K562 (cell line): Measurements from ENCODE around the gene ZNF501. TPM values are rescaled to one million over a fixed set of nuclear protein-coding genes. Genes with fewer than 3 reads are reported as not detected.

Source experiments
- ARNT ChIP-seq, 2 experiments: fragments of 450-650 bp; IDR thresholded peaks; 2 replicates each; pipeline ENCODE4 v1.6.1; 2016; ENCODE audit warnings: mild to moderate bottlenecking in 1 of 2
- CXXC5 ChIP-seq: fragments of 250-450 bp; sonication (Bioruptor Pico); IDR thresholded peaks from 2 replicates; pipeline ENCODE4 v1.8.0; 2022; ENCODE audit warnings: inconsistent platforms, mild to moderate bottlenecking, moderate library complexity
- ILK ChIP-seq: fragments of 450-650 bp; IDR thresholded peaks from 2 replicates; pipeline ENCODE4 v1.6.1; 2016; ENCODE audit warnings: missing genetic modification characterization, low read depth, mild to moderate bottlenecking, missing compliant biosample characterization, moderate library complexity, borderline replicate concordance
- MTA3 ChIP-seq: fragments of 450-650 bp; formaldehyde crosslinking; IDR thresholded peaks from 2 replicates; pipeline ENCODE4 v1.6.1; 2017; ENCODE audit warnings: mild to moderate bottlenecking, borderline replicate concordance
- NFIC ChIP-seq: fragments of 450-650 bp; IDR thresholded peaks from 2 replicates; pipeline ENCODE4 v1.6.1; 2017; ENCODE audit warnings: mild to moderate bottlenecking, inconsistent platforms
- NFIX ChIP-seq: fragments of 250-450 bp; sonication (Bioruptor Pico); IDR thresholded peaks from 2 replicates; pipeline ENCODE4 v1.4.0; 2020; ENCODE audit warnings: low read depth, mild to moderate bottlenecking, moderate library complexity
- RBFOX2 ChIP-seq: fragments of 200-400 bp; formaldehyde crosslinking; IDR thresholded peaks from 2 replicates; pipeline ENCODE4 v1.6.1; 2017; ENCODE audit warnings: low read depth, mild to moderate bottlenecking, low read length, moderate library complexity
- SMARCA4 ChIP-seq: fragments of 450-650 bp; IDR thresholded peaks from 2 replicates; pipeline ENCODE4 v1.6.1; 2016
- STAG1 ChIP-seq: sonication (generic); formaldehyde crosslinking; IDR thresholded peaks from 2 replicates; pipeline ENCODE4 v1.5.0; 2020; ENCODE audit warnings: missing genetic modification reagents, borderline replicate concordance
- XRCC5 ChIP-seq: fragments of 200-400 bp; formaldehyde crosslinking; IDR thresholded peaks from 2 replicates; pipeline ENCODE4 v1.6.1; 2017; ENCODE audit warnings: low read depth, mild to moderate bottlenecking, low read length
- YY1 ChIP-seq, 3 experiments: IDR thresholded peaks; 2 replicates each; pipeline ENCODE4 v1.6.1; 2011; ENCODE audit warnings: low read length in 2 of 3, mild to moderate bottlenecking in 2 of 3, moderate library complexity in 2 of 3, borderline replicate concordance in 1 of 3, control low read depth in 1 of 3, low read depth in 1 of 3; ENCODE audit not compliant: insufficient read depth in 3 of 3, insufficient replicate concordance in 2 of 3, control insufficient read depth in 1 of 3, insufficient read length in 1 of 3; ENCODE audit errors: extremely low read depth in 1 of 3
- ZNF184 ChIP-seq: sonication (generic); formaldehyde crosslinking; IDR thresholded peaks from 2 replicates; pipeline ENCODE4 v1.5.0; 2020; ENCODE audit warnings: missing genetic modification reagents
- ZNF445 ChIP-seq: fragments of 250-450 bp; sonication (Bioruptor Pico); IDR thresholded peaks from 2 replicates; pipeline ENCODE4 v1.4.0; 2020; ENCODE audit warnings: low read depth, mild to moderate bottlenecking, moderate library complexity
- ZNF644 ChIP-seq: fragments of 200-800 bp; sonication (Bioruptor generic); IDR thresholded peaks from 2 replicates; pipeline ENCODE4 v1.6.1; 2016; ENCODE audit warnings: low read depth, missing genetic modification characterization, missing compliant biosample characterization
- polyA plus RNA-seq, 8 experiments: library from polyadenylated mRNA; depleted of rRNA in 4 of 8; stranded (reverse) in 5 of 8; unstranded in 3 of 8; fragments of >200 nt; fragmentation: Nextera tagmentation in 2 of 8; fragmentation: Illumina TruSeq in 1 of 8; extraction: Ambion mirVana in 2 of 8; extraction: Trizol in 1 of 8; gene quantifications; 2 replicates each; pipeline versions ENCODE4 v1.2.1 to v1.2.3, GENCODE V29; 2011 to 2014; ENCODE audit warnings: inconsistent platforms in 1 of 8, missing spikeins in 1 of 8
- total RNA-seq, 7 experiments: library from RNA; depleted of rRNA in 6 of 7; stranded (reverse); fragments of >200 nt in 6 of 7; fragmentation: Illumina TruSeq in 2 of 7; extraction: Trizol in 2 of 7; gene quantifications; 2 replicates each; pipeline versions ENCODE4 v1.2.1 to v1.2.3, GENCODE V29; 2011 to 2021; ENCODE audit warnings: low replicate concordance in 1 of 7
- TF ChIP-seq, protein P1 (sequence below): fragments of 450-650 bp; IDR thresholded peaks from 2 replicates; pipeline ENCODE4 v1.6.1; 2016; ENCODE audit warnings: low read depth, mild to moderate bottlenecking, moderate library complexity
- TF ChIP-seq, protein P2 (sequence below): fragments of 250-450 bp; sonication (Bioruptor Pico); IDR thresholded peaks from 2 replicates; pipeline ENCODE4 v1.8.0; 2022; ENCODE audit warnings: moderate library complexity, mild to moderate bottlenecking, inconsistent platforms
- TF ChIP-seq, protein P3 (sequence below): sonication (generic); formaldehyde crosslinking; IDR thresholded peaks from 2 replicates; pipeline ENCODE4 v1.8.0; 2022; ENCODE audit warnings: missing genetic modification reagents, mild to moderate bottlenecking, moderate library complexity, borderline replicate concordance
- TF ChIP-seq, protein P4 (sequence below): fragments of 250-450 bp; sonication (Bioruptor Pico); IDR thresholded peaks from 2 replicates; pipeline ENCODE4 v1.5.0; 2021; ENCODE audit warnings: mild to moderate bottlenecking, moderate library complexity
- TF ChIP-seq, protein P5 (sequence below): fragments of 250-450 bp; sonication (Bioruptor Pico); IDR thresholded peaks from 2 replicates; pipeline ENCODE4 v1.4.0; 2020; ENCODE audit warnings: mild to moderate bottlenecking, moderate library complexity

ZNF501 gene
- total and polyA plus RNA-seq, 9 of the 15 experiments (the other 6 are each of a cell fraction or from before 2014, with no cell fraction given), result 1.2 to 6.5 (median 3.7) TPM

DNA sequence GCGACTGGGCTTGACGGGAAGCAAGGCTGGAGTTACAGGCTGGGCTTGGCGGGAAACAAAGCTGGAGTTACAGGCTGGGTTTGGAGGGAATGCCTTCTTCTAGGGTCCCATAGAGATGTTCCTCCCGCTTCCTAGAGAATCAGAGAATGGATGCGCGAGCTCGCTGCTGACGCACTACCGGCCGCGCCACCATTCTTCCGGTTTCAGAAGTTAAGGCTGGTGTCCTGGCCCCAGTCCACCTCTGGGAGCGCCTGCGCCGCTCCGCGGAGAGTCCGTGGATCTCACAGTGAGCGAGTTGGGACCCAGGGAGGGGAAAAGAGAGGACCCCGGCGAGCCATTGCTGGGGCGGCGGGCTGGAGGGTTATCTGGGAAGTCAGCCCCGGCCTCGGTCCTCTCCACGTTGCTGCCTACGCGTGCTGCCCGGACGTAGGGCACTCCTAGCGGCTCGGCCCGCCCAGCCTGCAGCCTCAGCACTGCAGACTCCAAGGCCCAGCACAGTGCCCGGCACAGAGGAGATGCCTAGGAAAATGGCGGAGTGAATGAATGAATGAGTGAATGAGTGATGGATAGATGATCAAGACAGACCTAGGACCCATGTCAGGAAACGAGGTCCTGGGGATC, 16.9 kb upstream of the ZNF501 start, which contains the start of gene ZNF502 (continued):
- TF ChIP-seq, protein P1, sequence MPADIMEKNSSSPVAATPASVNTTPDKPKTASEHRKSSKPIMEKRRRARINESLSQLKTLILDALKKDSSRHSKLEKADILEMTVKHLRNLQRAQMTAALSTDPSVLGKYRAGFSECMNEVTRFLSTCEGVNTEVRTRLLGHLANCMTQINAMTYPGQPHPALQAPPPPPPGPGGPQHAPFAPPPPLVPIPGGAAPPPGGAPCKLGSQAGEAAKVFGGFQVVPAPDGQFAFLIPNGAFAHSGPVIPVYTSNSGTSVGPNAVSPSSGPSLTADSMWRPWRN, result no peak
- TF ChIP-seq, protein P2, sequence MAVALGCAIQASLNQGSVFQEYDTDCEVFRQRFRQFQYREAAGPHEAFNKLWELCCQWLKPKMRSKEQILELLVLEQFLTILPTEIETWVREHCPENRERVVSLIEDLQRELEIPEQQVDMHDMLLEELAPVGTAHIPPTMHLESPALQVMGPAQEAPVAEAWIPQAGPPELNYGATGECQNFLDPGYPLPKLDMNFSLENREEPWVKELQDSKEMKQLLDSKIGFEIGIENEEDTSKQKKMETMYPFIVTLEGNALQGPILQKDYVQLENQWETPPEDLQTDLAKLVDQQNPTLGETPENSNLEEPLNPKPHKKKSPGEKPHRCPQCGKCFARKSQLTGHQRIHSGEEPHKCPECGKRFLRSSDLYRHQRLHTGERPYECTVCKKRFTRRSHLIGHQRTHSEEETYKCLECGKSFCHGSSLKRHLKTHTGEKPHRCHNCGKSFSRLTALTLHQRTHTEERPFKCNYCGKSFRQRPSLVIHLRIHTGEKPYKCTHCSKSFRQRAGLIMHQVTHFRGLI (CRISPR knock-in tag), result no peak
- TF ChIP-seq, protein P3, sequence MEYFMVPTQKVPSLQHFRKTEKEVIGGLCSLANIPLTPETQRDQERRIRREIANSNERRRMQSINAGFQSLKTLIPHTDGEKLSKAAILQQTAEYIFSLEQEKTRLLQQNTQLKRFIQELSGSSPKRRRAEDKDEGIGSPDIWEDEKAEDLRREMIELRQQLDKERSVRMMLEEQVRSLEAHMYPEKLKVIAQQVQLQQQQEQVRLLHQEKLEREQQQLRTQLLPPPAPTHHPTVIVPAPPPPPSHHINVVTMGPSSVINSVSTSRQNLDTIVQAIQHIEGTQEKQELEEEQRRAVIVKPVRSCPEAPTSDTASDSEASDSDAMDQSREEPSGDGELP (CRISPR knock-in tag), result no peak
- TF ChIP-seq, protein P4, sequence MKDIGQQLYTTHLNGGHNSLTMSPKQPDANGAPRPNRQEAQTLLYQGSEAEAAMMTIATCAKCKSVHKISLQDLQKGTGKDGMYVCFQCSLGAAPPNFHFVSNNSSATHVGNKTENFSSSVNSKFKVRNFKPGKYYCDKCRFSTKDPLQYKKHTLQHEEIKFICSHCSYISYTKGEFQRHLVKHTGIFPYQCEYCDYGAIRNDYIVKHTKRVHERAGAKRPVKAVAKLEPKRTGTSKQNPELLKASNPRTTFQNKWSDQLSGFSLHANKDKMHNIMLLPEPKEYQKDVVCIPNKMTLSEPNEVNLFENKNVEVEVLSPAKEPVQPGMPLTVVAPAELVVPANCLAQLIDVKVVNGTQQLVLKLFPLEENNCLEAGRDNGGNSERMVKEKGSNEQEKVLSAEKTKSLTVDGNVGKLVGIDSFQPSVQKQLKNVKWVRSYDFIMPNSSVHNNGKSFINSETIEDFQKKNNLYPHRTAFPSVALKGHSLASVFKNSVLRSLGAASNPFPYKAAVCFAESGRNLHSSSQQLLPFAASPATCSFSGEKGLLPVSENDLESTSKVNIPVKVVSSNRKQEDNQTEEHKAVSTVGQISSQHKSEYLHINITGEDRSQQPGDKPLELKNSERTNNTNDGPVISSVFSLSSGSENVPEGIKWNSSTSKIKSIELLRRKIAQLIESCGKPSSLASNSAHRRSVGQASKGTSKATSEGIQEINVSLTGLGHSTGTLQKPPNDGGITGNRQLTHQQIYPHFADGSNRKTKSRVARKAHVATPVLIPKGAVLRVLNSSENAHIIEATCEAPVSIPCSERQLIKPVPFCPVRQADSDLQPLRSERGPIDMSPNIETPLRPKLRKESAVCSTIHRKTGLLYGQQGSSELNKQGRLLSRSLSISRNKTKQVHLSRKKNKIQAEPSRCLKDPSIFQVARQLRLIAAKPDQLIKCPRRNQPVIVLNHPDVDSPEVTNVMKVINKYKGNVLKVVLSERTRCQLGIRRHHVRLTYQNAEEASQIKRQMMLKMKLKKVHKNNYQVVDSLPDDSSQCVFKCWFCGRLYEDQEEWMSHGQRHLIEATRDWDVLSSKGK (CRISPR knock-in tag), result no peak
- TF ChIP-seq XRCC5, result no peak
- peak; percentile 55 for TF ChIP-seq NFIC
- peak; percentile 79 for TF ChIP-seq CXXC5 (CRISPR knock-in tag)
- no peak for TF ChIP-seq NFIX (CRISPR knock-in tag)
- peak in 2 of 3 experiments; percentile 12 to 39 for TF ChIP-seq YY1 (IDR thresholded peaks at IDR 0.05; ENCODE audit: borderline replicate concordance in 1 of 3, control insufficient read depth in 1 of 3, extremely low read depth in 1 of 3, insufficient read depth in 3 of 3, insufficient read length in 1 of 3, insufficient replicate concordance in 2 of 3, low read depth in 1 of 3, low read length in 2 of 3)
- TF ChIP-seq ILK (tag), result no peak
- no peak for TF ChIP-seq STAG1 (CRISPR knock-in tag)
- TF ChIP-seq ZNF184 (CRISPR knock-in tag), result no peak
- no peak for TF ChIP-seq ZNF445 (CRISPR knock-in tag)
- TF ChIP-seq, protein P5, sequence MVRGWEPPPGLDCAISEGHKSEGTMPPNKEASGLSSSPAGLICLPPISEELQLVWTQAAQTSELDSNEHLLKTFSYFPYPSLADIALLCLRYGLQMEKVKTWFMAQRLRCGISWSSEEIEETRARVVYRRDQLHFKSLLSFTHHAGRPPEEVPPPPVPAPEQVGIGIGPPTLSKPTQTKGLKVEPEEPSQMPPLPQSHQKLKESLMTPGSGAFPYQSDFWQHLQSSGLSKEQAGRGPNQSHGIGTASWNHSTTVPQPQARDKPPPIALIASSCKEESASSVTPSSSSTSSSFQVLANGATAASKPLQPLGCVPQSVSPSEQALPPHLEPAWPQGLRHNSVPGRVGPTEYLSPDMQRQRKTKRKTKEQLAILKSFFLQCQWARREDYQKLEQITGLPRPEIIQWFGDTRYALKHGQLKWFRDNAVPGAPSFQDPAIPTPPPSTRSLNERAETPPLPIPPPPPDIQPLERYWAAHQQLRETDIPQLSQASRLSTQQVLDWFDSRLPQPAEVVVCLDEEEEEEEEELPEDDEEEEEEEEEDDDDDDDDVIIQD, result no peak
- peak; percentile 9; the same call in 1 of the 2 replicates for TF ChIP-seq MTA3
- TF ChIP-seq ZNF644 (tag), result no peak
- no peak for TF ChIP-seq SMARCA4
- TF ChIP-seq RBFOX2, result peak; percentile 65
- no peak for TF ChIP-seq ARNT (IDR thresholded peaks at IDR 0.05)
